CD8-positive, alpha-beta memory T cell (primary cell): ENCODE results near the gene KRT35. TPM values are rescaled to one million over a fixed set of nuclear protein-coding genes. Genes with fewer than 3 reads are reported as not detected.
A peak's percentile ranks its signal among the peaks of the same experiment; 100 is the strongest.

ENCODE experiments used
- CTCF ChIA-PET: fragments of 350-600 bp; sonication (Branson Sonifier 250); formaldehyde crosslinking; loops from one replicate; lab custom pipeline; 2021; ENCODE audit warnings: antibody characterized with exemption; lab: Charles Lee
- POLR2A ChIA-PET: fragments of 350-600 bp; sonication (Branson Sonifier 250); formaldehyde crosslinking; loops from one replicate; lab custom pipeline; 2021; ENCODE audit warnings: antibody characterized with exemption; lab: Charles Lee
- DNase-seq, 5 donors: peaks; one replicate each; pipeline versions ENCODE4 v3.0.0 to v3.0.0-alpha.2; 2020 to 2022; ENCODE audit warnings: mixed read lengths in 1 of 5
- H3K27ac ChIP-seq: one replicate; pipeline ENCODE4 v1.7.0; 2013; ENCODE audit warnings: low read depth, mild to moderate bottlenecking, low read length, moderate library complexity
- H3K27me3 ChIP-seq: 2 replicates; pipeline ENCODE4 v1.7.0; 2013; ENCODE audit warnings: low read length, mild to moderate bottlenecking; ENCODE audit not compliant: insufficient read depth, poor library complexity, severe bottlenecking
- H3K36me3 ChIP-seq: 2 replicates; pipeline ENCODE4 v1.7.0; 2013; ENCODE audit warnings: mild to moderate bottlenecking, low read length, moderate library complexity; ENCODE audit not compliant: insufficient read depth
- H3K4me1 ChIP-seq: 2 replicates; pipeline ENCODE4 v1.7.0; 2013; ENCODE audit warnings: mild to moderate bottlenecking, low read length, moderate library complexity; ENCODE audit not compliant: insufficient read depth
- H3K4me3 ChIP-seq: 2 replicates; pipeline ENCODE4 v1.7.0; 2013; ENCODE audit warnings: mild to moderate bottlenecking, low read length
- H3K9me3 ChIP-seq: 2 replicates; pipeline ENCODE4 v1.7.0; 2013; ENCODE audit warnings: mild to moderate bottlenecking, low read length
- H3K27ac Mint-ChIP-seq, 8 donors: one replicate each; pipeline ENCODE4 v1.8.0; 2020 to 2021; ENCODE audit warnings: mixed read lengths in 8 of 8, mild to moderate bottlenecking in 6 of 8, inconsistent platforms in 3 of 8, moderate library complexity in 3 of 8
- H3K27me3 Mint-ChIP-seq, 2 donors: one replicate each; pipeline ENCODE4 v1.8.0; 2020 to 2021; ENCODE audit warnings: mixed read lengths in 2 of 2, mild to moderate bottlenecking in 1 of 2, moderate library complexity in 1 of 2
- H3K36me3 Mint-ChIP-seq, 3 donors: one replicate each; pipeline ENCODE4 v1.8.0; 2020 to 2021; ENCODE audit warnings: mixed read lengths in 3 of 3, inconsistent platforms in 1 of 3, mild to moderate bottlenecking in 1 of 3
- H3K4me1 Mint-ChIP-seq, 3 donors: one replicate each; pipeline ENCODE4 v1.8.0; 2020 to 2021; ENCODE audit warnings: mixed read lengths in 3 of 3, inconsistent platforms in 1 of 3, mild to moderate bottlenecking in 1 of 3
- H3K4me3 Mint-ChIP-seq, 7 donors: one replicate each; pipeline ENCODE4 v1.8.0; 2020 to 2021; ENCODE audit warnings: mixed read lengths in 7 of 7, mild to moderate bottlenecking in 6 of 7, moderate library complexity in 4 of 7, inconsistent platforms in 2 of 7
- H3K9me3 Mint-ChIP-seq, 5 donors: one replicate each; pipeline ENCODE4 v1.8.0; 2020 to 2022; ENCODE audit warnings: mixed read lengths in 5 of 5, mild to moderate bottlenecking in 3 of 5, moderate library complexity in 2 of 5, inconsistent platforms in 1 of 5
- polyA plus RNA-seq: library from polyadenylated mRNA; unstranded; fragments of 300-500 nt; fragmentation: Illumina TruSeq; gene quantifications from one replicate; pipeline ENCODE4 v1.2.3, GENCODE V29; 2021
- total RNA-seq, 2 experiments: library from RNA; stranded (reverse); gene quantifications; one replicate each; pipeline ENCODE4 v1.2.3, GENCODE V29; 2021

The KRT35 gene
- total and polyA plus RNA-seq, 3 experiments from 2014 or later: not detected

- H3K4me3 ChIP-seq: no peak overlapping the region
- Mint-ChIP-seq H3K27ac (no peak overlapping the region), H3K4me3 (no peak overlapping the region), H3K4me1 (no peaks in the 10 kb centered on the region), H3K27me3 (peaks cover 28 to 34% of the 10 kb centered on the region in 2 donors), H3K9me3 (peaks cover 0 to 3% (median 2%) of the 10 kb centered on the region in 5 donors), H3K36me3 (no peaks in the 10 kb centered on the region)
- H3K9me3 ChIP-seq: no peaks in the 10 kb centered on the region
- POLR2A ChIA-PET: no interaction called here
- no peaks in the 10 kb centered on the region for H3K36me3 ChIP-seq
- CTCF ChIA-PET: no interaction called here
- no peak overlapping the region for H3K27ac ChIP-seq
- H3K4me1 ChIP-seq: no peaks in the 10 kb centered on the region
- DNase-seq: no peak
- no peaks in the 10 kb centered on the region for H3K27me3 ChIP-seq
These were observed 16.3 kb downstream of the KRT35 start for GRCh38 chr17:41464682-41465081.

DNA sequence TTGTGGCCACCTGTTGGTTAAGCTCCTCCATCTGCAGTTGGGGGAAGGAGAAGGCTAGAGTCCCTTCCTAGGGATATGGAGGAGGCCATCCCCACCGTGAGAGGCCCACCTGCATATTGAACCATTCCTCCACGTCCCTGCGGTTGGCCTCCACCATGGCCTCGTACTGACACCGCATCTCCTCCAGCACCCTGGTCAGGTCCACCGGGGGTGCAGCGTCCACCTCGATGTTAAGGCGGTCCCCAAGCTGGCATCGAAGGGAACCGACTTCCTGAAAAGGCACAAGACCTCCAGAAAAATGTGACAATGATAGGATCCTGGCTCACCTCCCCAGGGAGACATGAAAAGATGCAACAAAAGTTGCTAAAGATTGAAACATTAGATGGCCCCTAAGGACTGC, 16.8 kb downstream of the KRT35 start:
- ChIA-PET POLR2A (no interaction called here), CTCF (no interaction called here)
- H3K27me3 Mint-ChIP-seq: peaks cover 28 to 38% of the 10 kb centered on the region in 2 donors
- DNase-seq: no peak
- H3K4me3 Mint-ChIP-seq: no peak overlapping the region
- no peaks in the 10 kb centered on the region for H3K4me1 ChIP-seq
- H3K9me3 ChIP-seq: no peaks in the 10 kb centered on the region
- H3K4me1 Mint-ChIP-seq: no peaks in the 10 kb centered on the region
- no peak overlapping the region for H3K27ac Mint-ChIP-seq
- H3K9me3 Mint-ChIP-seq: peaks cover 0 to 3% (median 2%) of the 10 kb centered on the region in 5 donors
- no peak overlapping the region for H3K27ac ChIP-seq
- H3K27me3 ChIP-seq: no peaks in the 10 kb centered on the region
- H3K36me3 ChIP-seq: no peaks in the 10 kb centered on the region
- H3K4me3 ChIP-seq: no peak overlapping the region
- H3K36me3 Mint-ChIP-seq: no peaks in the 10 kb centered on the region

DNA sequence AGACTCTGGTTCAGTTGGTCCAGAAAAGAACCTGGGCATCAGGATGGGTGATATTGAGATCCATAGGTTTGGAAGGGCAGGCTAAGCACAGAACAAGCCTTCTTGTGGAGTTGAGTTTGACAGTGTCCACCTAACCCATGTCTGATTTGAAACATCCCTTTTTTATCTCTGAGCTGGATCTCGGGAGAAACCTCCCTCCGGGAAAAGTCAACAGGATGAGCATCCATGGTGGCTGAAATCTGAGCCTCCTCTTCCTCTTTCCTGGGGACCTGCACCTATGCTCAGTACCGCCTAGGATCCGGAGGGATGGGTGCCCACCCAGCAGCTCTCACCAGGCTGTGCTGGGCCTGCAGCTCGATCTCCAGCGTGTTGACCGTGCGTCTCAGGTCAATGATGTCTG, 17.2 kb downstream of the KRT35 start:
- H3K4me3 ChIP-seq: no peak overlapping the region
- H3K27me3 ChIP-seq: no peaks in the 10 kb centered on the region
- Mint-ChIP-seq H3K4me3 (no peak overlapping the region), H3K4me1 (no peaks in the 10 kb centered on the region), H3K36me3 (no peaks in the 10 kb centered on the region), H3K27me3 (peaks cover 28 to 38% of the 10 kb centered on the region in 2 donors), H3K27ac (no peak overlapping the region), H3K9me3 (peaks cover 0 to 3% (median 2%) of the 10 kb centered on the region in 5 donors)
- CTCF ChIA-PET: no interaction called here
- no peaks in the 10 kb centered on the region for H3K9me3 ChIP-seq
- H3K36me3 ChIP-seq: no peaks in the 10 kb centered on the region
- POLR2A ChIA-PET: interaction anchor here (0.5 kb wide), 1 partner anchor 11 kb away, joined by 3 read pairs; no protein-coding TSS in a partner anchor
- no peak overlapping the region for H3K27ac ChIP-seq
- DNase-seq: no peak
- H3K4me1 ChIP-seq: no peaks in the 10 kb centered on the region

GRCh38 chr17:41462705-41463104, 18.2 kb downstream of the KRT35 start:
- no peak for DNase-seq
- no peaks in the 10 kb centered on the region for H3K36me3 Mint-ChIP-seq
- ChIA-PET POLR2A (no interaction called here), CTCF (interaction anchor here (0.6 kb wide), 1 partner anchor 372 kb away, joined by 3 read pairs; no protein-coding TSS in a partner anchor)
- Histone ChIP-seq H3K27ac (no peak overlapping the region), H3K9me3 (no peaks in the 10 kb centered on the region), H3K36me3 (no peaks in the 10 kb centered on the region), H3K4me1 (no peaks in the 10 kb centered on the region), H3K27me3 (no peaks in the 10 kb centered on the region), H3K4me3 (no peak overlapping the region)
- H3K9me3 Mint-ChIP-seq: peaks cover 0 to 2% (median 0%) of the 10 kb centered on the region in 5 donors
- no peak overlapping the region for H3K4me3 Mint-ChIP-seq
- peaks cover 27 to 37% of the 10 kb centered on the region in 2 donors for H3K27me3 Mint-ChIP-seq
- H3K27ac Mint-ChIP-seq: no peak overlapping the region
- no peaks in the 10 kb centered on the region for H3K4me1 Mint-ChIP-seq

DNA sequence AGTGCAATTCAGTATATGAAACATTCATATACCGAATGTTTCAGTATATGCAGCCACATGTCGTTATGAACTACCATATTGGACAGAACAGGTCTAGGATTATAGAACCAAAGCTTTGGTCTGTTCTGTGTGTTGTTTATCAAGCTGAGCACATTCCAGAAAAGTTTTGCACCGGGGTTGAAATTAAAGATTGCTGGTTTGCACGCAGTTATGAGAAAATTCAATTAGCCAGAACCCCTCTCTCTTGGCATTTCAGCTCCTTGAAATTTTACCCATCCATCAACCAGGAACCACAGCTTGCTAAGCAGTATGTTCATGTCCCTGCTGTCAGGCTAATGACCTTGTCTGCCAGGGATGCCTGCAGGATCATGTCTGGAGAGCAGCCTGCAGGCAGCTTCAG, 23.3 kb downstream of the KRT35 start:
- no peaks in the 10 kb centered on the region for H3K9me3 ChIP-seq
- no peaks in the 10 kb centered on the region for H3K4me1 ChIP-seq
- Mint-ChIP-seq H3K4me1 (no peaks in the 10 kb centered on the region), H3K27ac (peak overlapping the region in 1 of 8 donors; percentile 15), H3K4me3 (no peak overlapping the region), H3K36me3 (no peaks in the 10 kb centered on the region), H3K9me3 (no peaks in the 10 kb centered on the region), H3K27me3 (peaks cover 12 to 15% of the 10 kb centered on the region in 2 donors)
- H3K36me3 ChIP-seq: no peaks in the 10 kb centered on the region
- no peaks in the 10 kb centered on the region for H3K27me3 ChIP-seq
- no peak for DNase-seq
- POLR2A ChIA-PET: no interaction called here
- no peak overlapping the region for H3K27ac ChIP-seq
- CTCF ChIA-PET: no interaction called here
- no peak overlapping the region for H3K4me3 ChIP-seq

DNA sequence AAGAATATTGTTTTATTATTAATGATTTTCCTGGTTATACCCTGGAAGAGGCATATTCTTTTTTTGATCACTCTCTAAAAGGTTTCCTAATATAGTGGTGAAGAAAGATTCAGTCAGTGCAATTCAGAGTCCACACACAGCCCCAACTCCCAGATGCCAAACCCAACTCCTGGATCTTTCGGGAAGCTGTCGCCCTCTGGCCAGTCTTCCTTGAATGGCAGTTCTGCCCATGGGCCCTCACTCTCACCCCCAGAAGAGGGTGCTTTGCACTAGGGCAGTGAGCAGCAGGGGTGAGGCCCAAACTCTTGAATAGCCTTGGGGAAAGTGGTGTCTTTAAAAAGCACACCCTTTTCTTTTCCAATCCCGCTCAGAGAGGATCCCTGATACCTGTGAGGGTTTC, 24.7 kb downstream of the KRT35 start:
- Histone ChIP-seq H3K9me3 (no peaks in the 10 kb centered on the region), H3K27me3 (no peaks in the 10 kb centered on the region), H3K4me3 (no peak overlapping the region), H3K27ac (no peak overlapping the region), H3K4me1 (no peaks in the 10 kb centered on the region), H3K36me3 (no peaks in the 10 kb centered on the region)
- no peak overlapping the region for H3K4me3 Mint-ChIP-seq
- no peak for DNase-seq
- H3K27me3 Mint-ChIP-seq: peaks cover 12 to 19% of the 10 kb centered on the region in 2 donors
- CTCF ChIA-PET: no interaction called here
- H3K36me3 Mint-ChIP-seq: no peaks in the 10 kb centered on the region
- no peak overlapping the region for H3K27ac Mint-ChIP-seq
- H3K4me1 Mint-ChIP-seq: no peaks in the 10 kb centered on the region
- POLR2A ChIA-PET: no interaction called here
- H3K9me3 Mint-ChIP-seq: no peaks in the 10 kb centered on the region

GRCh38 chr17:41455236-41455635, 25.7 kb downstream of the KRT35 start:
- Mint-ChIP-seq H3K27me3 (peaks cover 7 to 23% of the 10 kb centered on the region in 2 donors), H3K27ac (peak overlapping the region in 1 of 8 donors; percentile 52), H3K9me3 (no peaks in the 10 kb centered on the region), H3K4me3 (no peak overlapping the region), H3K4me1 (no peaks in the 10 kb centered on the region), H3K36me3 (no peaks in the 10 kb centered on the region)
- Histone ChIP-seq H3K4me3 (no peak overlapping the region), H3K27me3 (no peaks in the 10 kb centered on the region), H3K9me3 (no peaks in the 10 kb centered on the region), H3K27ac (no peak overlapping the region), H3K4me1 (no peaks in the 10 kb centered on the region), H3K36me3 (no peaks in the 10 kb centered on the region)
- DNase-seq: no peak
- POLR2A ChIA-PET: no interaction called here
- CTCF ChIA-PET: no interaction called here

DNA sequence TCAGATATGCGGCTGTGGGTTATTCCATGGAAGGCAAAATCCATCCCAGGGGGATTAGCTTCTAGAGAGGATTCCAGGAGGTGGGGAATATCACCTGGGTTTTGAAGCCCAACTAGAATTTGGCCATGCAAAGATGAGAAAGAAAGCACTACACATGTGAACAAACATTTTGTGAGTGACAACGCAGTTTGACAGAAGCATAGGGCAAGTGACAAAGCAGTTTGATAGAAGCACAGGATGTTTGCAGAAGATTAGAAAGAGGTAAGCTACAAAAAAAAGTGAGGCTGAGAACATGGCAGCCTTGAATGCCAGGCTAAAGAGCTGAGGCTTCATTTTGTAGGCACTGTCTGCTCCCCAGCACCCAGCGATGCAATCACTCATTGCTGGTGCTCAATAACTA, 27.9 kb downstream of the KRT35 start:
- no peaks in the 10 kb centered on the region for H3K36me3 ChIP-seq
- H3K4me3 Mint-ChIP-seq: no peak overlapping the region
- no peaks in the 10 kb centered on the region for H3K4me1 Mint-ChIP-seq
- POLR2A ChIA-PET: no interaction called here
- no peaks in the 10 kb centered on the region for H3K9me3 Mint-ChIP-seq
- H3K4me3 ChIP-seq: no peak overlapping the region
- H3K27me3 ChIP-seq: no peaks in the 10 kb centered on the region
- no peaks in the 10 kb centered on the region for H3K36me3 Mint-ChIP-seq
- H3K27ac ChIP-seq: no peak overlapping the region
- no peak for DNase-seq
- H3K4me1 ChIP-seq: no peaks in the 10 kb centered on the region
- CTCF ChIA-PET: no interaction called here
- no peak overlapping the region for H3K27ac Mint-ChIP-seq
- H3K9me3 ChIP-seq: no peaks in the 10 kb centered on the region
- peaks cover 6 to 25% of the 10 kb centered on the region in 2 donors for H3K27me3 Mint-ChIP-seq
